ENCODE results near the gene C1orf105. TPM values are rescaled to one million over a fixed set of nuclear protein-coding genes. Genes with fewer than 3 reads are reported as not detected.

C1orf105 gene
- total and polyA plus RNA-seq, 2 of the 13 experiments (the other 11 are each of a cell fraction or from before 2014, with no cell fraction given): 0.15 to 0.45 TPM

- TF ChIP-seq FOXC1 (CRISPR knock-in tag; IDR thresholded peaks at IDR 0.05; ENCODE audit: borderline replicate concordance) (0 out of 2 replicates have a peak, but pooled peaks have one; percentile 10), NCOA2 (CRISPR knock-in tag; IDR thresholded peaks at IDR 0.05) (peak; percentile 62), HMG20A (CRISPR knock-in tag; IDR thresholded peaks at IDR 0.05; ENCODE audit: borderline replicate concordance) (peak; percentile 67), NR2C2 (CRISPR knock-in tag; IDR thresholded peaks at IDR 0.05; ENCODE audit: borderline replicate concordance) (peak; percentile 57), ATF4 (CRISPR knock-in tag; IDR thresholded peaks at IDR 0.05) (peak in 1 of 2 experiments; percentile 59; a peak in 1 of 4 replicates), MED1 (CRISPR knock-in tag; IDR thresholded peaks at IDR 0.05) (peak; percentile 28; the same call in 1 of the 2 replicates), ZNF34 (CRISPR knock-in tag; IDR thresholded peaks at IDR 0.05; ENCODE audit: borderline replicate concordance) (0 out of 2 replicates have a peak, but pooled peaks have one; percentile 58), AHDC1 (CRISPR knock-in tag; IDR thresholded peaks at IDR 0.05; ENCODE audit: borderline replicate concordance) (peak; percentile 26; the same call in 1 of the 2 replicates), SSRP1 (CRISPR knock-in tag; IDR thresholded peaks at IDR 0.05) (no peak), HNF4G (IDR thresholded peaks at IDR 0.05; ENCODE audit: borderline replicate concordance, low read depth, low read length) (peak; percentile 58; the same call in 1 of the 2 replicates), HNF4G (CRISPR knock-in tag; IDR thresholded peaks at IDR 0.05; ENCODE audit: borderline replicate concordance, low read depth) (no peak), CENPX (CRISPR knock-in tag; IDR thresholded peaks at IDR 0.05) (no peak), NFKB2 (CRISPR knock-in tag; IDR thresholded peaks at IDR 0.05; ENCODE audit: borderline replicate concordance) (no peak), REXO4 (CRISPR knock-in tag; IDR thresholded peaks at IDR 0.05; ENCODE audit: borderline replicate concordance) (no peak), RFXANK (CRISPR knock-in tag; IDR thresholded peaks at IDR 0.05) (0 out of 2 replicates have a peak, but pooled peaks have one; percentile 16), ZNF564 (CRISPR knock-in tag; IDR thresholded peaks at IDR 0.05) (no peak), RERE (CRISPR knock-in tag; IDR thresholded peaks at IDR 0.05; ENCODE audit: low read depth) (peak; percentile 73; the same call in 1 of the 2 replicates), NFKBIZ (CRISPR knock-in tag; IDR thresholded peaks at IDR 0.05) (peak; percentile 37; the same call in 1 of the 2 replicates)
Measured at GRCh38 chr1:172448995-172449584, 28.6 kb downstream of the C1orf105 start (continued).

Data from HepG2 (cell line).